GM18502 (cell line): Measurements from ENCODE around the gene PTPRN2.

Experiments
- ATAC-seq: cut with Tn5 transposase; IDR thresholded peaks from one replicate; pipeline ENCODE4 v1.9.1; 2021; ENCODE audit warnings: mild to moderate bottlenecking; ENCODE audit not compliant: unreplicated experiment, poor library complexity

PTPRN2 gene

DNA sequence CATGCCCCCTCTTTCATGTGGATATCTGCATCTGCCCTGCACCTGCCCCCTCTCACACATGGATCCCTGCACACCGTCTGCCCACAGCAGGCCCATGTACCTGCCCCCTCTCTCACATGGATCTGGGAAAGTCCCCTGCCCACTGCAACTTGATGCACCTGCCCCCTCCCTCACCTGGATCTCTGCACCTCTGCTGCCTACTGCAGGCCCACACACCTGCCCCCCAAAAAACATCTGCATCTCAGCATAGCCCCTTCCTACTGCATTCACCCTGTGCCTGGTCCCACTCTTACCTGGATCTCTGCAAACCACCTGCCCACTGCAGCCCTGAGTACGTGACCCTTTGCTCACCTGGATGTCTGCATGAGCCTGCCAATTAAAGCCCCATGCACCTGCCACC lies 479.8 kb downstream of the PTPRN2 start:
- ATAC-seq = no peak

- ATAC-seq = no peak
Measured at GRCh38 chr7:158106272-158106671, 481.4 kb downstream of the PTPRN2 start.

DNA sequence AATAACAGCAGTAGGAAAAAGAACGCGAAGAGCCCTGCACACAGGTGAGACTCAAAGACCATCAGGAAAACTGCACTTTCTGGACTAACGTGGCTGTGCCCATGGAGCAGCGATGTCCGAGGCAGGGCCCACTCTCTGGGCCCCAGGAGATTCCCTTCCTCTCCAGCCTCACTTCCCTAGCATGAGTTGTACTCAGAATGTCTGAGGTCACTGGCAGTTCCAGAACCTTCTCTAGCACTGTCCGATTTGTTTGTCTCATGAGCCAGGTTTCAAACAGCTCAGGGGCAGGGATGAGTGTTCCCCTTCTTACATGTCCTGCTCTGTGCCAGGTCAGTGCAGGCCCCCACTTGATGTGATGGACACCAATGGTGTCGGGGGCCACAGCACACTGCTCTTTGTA lies 484.2 kb downstream of the PTPRN2 start:
- ATAC-seq = no peak

DNA sequence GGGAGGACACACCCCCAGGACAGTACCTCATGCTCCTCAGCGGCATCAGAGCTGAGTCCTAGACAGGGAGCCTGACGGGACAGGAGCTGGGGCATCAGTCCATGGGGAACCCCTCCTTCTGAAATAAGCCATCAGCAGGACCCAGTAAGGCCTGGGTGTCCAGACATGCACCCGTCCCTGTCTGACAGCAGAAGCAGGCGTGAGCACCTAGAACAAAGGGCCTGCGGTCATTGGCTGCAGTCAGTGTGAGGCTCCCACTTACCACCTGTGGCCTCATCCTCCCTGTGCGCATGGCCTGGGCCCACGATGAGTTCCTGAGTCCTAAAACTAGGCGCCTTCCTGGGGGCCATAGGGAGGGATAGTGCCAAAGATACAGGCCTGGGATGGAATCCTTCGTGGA lies 484.7 kb downstream of the PTPRN2 start:
- no peak for ATAC-seq

GRCh38 chr7:158101821-158102450 lies 485.7 kb downstream of the PTPRN2 start:
- ATAC-seq = no peak

DNA sequence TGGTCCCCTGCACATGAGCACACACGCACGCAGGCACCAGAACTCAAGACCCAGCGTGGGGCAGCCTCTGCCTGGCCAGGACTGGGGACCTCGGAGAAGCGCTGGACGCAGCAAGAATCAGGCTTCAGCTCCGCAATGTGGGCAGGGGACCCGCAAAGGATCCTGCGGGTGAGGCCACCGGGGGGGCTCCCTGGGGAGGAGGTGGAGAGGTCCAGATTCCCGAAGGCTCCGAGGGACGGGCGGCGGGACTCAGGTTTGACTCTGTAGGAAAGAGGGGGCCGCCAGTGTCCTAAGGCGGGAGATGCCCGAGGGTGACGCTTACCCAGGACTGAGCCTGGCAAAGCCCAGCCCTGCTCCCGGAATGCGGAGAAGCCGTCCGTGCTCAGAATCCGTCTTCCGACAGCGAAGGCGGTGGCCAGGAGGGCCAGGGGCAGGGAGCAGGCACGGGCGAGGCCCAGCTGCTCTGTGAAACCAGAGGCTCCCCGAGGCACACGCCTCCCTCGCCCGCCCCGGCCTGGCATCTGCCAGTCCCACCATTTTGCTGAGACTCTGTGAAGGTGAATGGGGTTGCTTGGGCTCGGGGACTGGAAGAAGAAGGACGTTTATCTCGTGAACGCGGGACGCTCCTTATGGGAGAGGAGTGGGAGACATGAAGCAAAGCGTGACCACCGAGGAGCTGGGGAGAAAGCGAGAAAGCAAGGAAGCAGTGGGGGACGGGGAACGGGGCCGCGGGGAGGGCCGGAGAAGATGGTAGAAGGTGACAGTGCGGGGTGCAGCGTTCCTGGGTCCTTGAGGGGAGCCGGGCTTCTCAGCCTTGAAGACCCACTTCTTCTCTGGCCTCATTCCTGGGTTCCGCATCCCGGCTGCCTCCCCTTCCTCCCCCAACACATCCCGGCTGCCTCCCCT lies 489.2 kb downstream of the PTPRN2 start:
- ATAC-seq = no peak

DNA sequence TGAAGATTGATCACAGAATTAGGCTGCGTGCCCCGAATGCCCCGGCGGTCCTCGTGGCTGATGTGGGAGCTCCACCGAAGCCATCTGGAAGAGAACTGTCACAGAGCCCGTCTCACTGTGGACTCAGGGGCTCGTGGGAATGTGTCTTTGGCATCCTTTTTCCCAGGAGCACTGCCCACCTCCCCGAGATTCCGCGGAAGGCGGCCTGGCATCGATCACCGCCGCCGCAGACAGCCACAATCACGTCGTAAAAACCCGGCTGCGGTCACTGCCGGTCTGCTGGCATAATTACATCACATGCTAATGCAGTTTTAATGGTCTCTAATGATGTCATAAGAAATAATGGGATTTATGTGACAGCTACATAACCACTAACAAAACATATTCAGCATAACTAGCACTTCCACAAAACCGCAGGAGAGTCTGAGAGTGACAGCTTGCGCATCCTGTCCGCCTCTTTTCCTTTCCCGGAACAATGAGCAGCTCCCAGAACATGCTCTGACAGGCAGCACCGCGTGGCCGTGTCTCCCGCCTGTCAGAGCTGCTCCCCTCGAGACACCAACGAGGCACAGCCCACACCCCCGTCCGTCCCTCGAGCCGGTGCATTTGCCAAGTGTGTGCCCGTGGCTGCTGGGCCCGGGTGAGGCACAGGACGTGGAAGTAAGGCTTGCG lies 490.0 kb downstream of the PTPRN2 start:
- no peak for ATAC-seq

GRCh38 chr7:158097106-158097452 lies 490.5 kb downstream of the PTPRN2 start:
- no peak for ATAC-seq

GRCh38 chr7:158096582-158096981 lies 491.0 kb downstream of the PTPRN2 start:
- no peak for ATAC-seq

DNA sequence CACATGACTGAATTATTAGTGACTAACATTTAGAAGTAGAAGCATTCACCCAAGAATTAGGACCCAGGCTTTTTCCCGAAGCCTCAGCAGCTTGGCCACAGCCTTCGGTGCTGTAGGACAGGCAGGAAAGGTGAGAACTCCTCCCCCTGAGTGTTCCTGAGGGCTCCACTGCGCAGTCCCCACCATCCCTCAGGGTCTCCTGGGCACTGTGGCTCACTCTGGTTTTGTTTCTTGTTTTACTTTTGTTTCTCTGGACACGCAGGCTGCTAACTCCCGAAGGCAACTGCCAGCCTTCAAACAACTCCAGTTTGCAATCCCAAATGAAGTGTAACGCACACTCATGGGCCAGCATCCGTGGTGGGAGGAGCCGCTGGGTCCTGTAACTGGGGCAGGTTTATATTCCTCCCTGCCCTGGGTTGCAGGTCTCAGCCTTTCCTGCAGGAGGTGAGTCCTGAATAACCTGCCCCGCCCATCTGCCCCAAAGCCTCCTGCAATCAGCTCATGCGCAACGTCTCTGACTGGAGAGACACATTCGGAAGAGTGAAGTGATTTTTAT lies 492.9 kb downstream of the PTPRN2 start:
- no peak for ATAC-seq

GRCh38 chr7:158094046-158094445 lies 493.6 kb downstream of the PTPRN2 start:
- no peak for ATAC-seq

DNA sequence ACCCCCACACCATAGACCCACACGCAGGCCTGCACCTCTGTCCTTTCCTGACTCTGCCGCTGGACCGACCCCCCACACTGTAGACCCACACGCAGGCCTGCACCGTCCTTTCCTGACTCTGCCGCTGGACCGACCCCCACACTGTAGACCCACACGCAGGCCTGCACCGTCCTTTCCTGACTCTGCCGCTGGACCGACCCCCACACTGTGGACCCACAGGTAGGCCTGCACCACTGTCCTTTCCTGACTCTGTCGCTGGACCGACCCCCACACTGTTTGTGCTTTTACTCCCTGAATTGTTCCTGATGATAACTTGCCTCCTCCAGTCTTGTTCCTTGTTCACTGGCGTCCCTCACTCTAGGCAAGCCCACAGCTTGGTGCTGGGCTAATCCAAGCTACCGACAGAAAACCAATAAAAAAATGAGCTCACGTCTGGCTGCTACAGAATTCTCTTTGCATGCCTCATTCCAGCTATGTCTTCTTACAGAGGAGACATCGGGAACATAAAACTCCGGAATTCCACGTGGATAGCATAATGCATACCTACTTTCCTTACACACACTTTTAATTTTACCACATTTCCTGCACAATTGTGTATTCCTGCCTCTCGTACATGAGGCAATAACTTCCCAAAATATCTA lies 494.3 kb downstream of the PTPRN2 start:
- ATAC-seq = no peak

DNA sequence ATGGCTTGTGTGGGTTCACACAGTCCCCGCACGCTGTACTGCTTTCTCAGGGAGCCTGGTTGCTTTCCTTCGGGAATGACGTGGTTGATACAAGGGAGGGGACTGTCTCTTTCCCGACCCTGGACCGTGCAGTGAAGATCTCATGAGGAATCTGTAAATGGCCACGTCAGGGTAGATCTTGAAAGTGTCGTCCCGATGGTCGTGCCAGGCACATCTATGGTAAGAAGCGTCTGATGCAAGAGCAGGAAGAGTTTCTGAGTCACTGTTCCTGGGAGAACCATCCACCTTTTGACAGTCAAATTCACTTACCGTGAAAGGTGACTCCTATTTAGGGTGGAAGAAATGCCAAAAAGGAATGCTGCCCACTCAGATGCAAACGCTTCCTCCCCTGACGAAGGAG lies 500.4 kb downstream of the PTPRN2 start:
- ATAC-seq = no peak

GRCh38 chr7:158085741-158086695 lies 501.6 kb downstream of the PTPRN2 start:
- ATAC-seq = no peak

DNA sequence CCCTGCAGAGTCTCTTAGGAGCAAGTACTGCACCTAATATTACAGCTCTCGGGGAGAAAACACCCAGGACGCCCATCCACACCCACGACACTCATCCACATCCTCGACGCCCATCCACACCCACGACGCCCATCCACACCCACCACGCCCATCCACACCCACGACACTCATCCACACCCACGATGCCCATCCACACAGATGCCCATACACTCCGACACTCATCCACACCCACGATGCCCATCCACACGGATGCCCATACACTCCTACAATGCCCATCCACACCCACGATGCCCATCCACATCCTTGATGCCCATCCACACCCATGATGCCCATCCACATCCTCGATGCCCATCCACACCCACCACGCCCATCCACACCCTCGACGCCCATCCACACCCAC lies 503.1 kb downstream of the PTPRN2 start:
- ATAC-seq = no peak

GRCh38 chr7:158083526-158084310 lies 503.9 kb downstream of the PTPRN2 start:
- no peak for ATAC-seq

- ATAC-seq = no peak
Measured at GRCh38 chr7:158082761-158083160, 504.9 kb downstream of the PTPRN2 start.

- no peak for ATAC-seq
Measured at GRCh38 chr7:158080899-158081445, 506.7 kb downstream of the PTPRN2 start.
